Measurements from ENCODE around the gene BCL3. TPM values are rescaled to one million over a fixed set of nuclear protein-coding genes. Genes with fewer than 3 reads are reported as not detected.

Gene BCL3
- total and polyA plus RNA-seq, 3 donors from 2014 or later = 15.5 to 38.1 (median 31.7) TPM

- intact Hi-C loops (cut with DNase I; ENCODE audit: low total_unique reads) = loop anchor here (10.0 kb wide), 1 partner anchor 60 kb away; the partner anchor contains the start of gene NECTIN2
- Histone ChIP-seq H3K9me3 (no peaks in the 10 kb centered on the region), H3K4me3 (no peak overlapping the region), H3K36me3 (ENCODE audit: low read depth, missing control alignments) (no peaks in the 10 kb centered on the region), H3K27ac (no peak overlapping the region), H3K4me1 (no peaks in the 10 kb centered on the region), H3K27me3 (no peaks in the 10 kb centered on the region)
- TF ChIP-seq CTCF (IDR thresholded peaks at IDR 0.05) = no peak
- TF ChIP-seq POLR2A (IDR thresholded peaks at IDR 0.05) = no peak
- WGBS, 2 donors = 76 to 79% methylated on average over 3 of the region's 3 CpGs
- no peak for DNase-seq
Observed at GRCh38 chr19:44785271-44785670, 36.8 kb downstream of the BCL3 start.

- Histone ChIP-seq H3K27me3 (no peaks in the 10 kb centered on the region), H3K4me1 (no peaks in the 10 kb centered on the region), H3K9me3 (no peaks in the 10 kb centered on the region), H3K4me3 (no peak overlapping the region), H3K27ac (no peak overlapping the region), H3K36me3 (ENCODE audit: low read depth, missing control alignments) (no peaks in the 10 kb centered on the region)
- no peak for DNase-seq
- no peak for TF ChIP-seq CTCF (IDR thresholded peaks at IDR 0.05)
- TF ChIP-seq POLR2A (IDR thresholded peaks at IDR 0.05) = no peak
- intact Hi-C loops (cut with DNase I; ENCODE audit: low total_unique reads) = loop anchor here (10.0 kb wide), 1 partner anchor 59 kb away; the partner anchor contains the start of gene NECTIN2
- WGBS, 2 donors = 91 to 95% methylated on average over 15 of the region's 15 CpGs
Observed at GRCh38 chr19:44785993-44786392, 37.5 kb downstream of the BCL3 start.

- DNase-seq = no peak
- Histone ChIP-seq H3K9me3 (no peaks in the 10 kb centered on the region), H3K36me3 (ENCODE audit: low read depth, missing control alignments) (no peaks in the 10 kb centered on the region), H3K4me3 (no peak overlapping the region), H3K4me1 (no peaks in the 10 kb centered on the region), H3K27ac (no peak overlapping the region), H3K27me3 (no peaks in the 10 kb centered on the region)
- 92 to 98% methylated on average over 3 to 6 of the region's 6 CpGs for WGBS, 2 donors
- intact Hi-C loops (cut with DNase I; ENCODE audit: low total_unique reads) = loop anchor here (10.0 kb wide), 1 partner anchor 56 kb away; the partner anchor contains the start of gene NECTIN2
- no peak for TF ChIP-seq POLR2A (IDR thresholded peaks at IDR 0.05)
- no peak for TF ChIP-seq CTCF (IDR thresholded peaks at IDR 0.05)
Observed at GRCh38 chr19:44788971-44789370, 40.5 kb downstream of the BCL3 start.

GRCh38 chr19:44789943-44790483, 41.5 kb downstream of the BCL3 start:
- Histone ChIP-seq H3K9me3 (no peaks in the 10 kb centered on the region), H3K4me1 (no peaks in the 10 kb centered on the region), H3K36me3 (ENCODE audit: low read depth, missing control alignments) (no peaks in the 10 kb centered on the region), H3K4me3 (no peak overlapping the region), H3K27me3 (no peaks in the 10 kb centered on the region), H3K27ac (no peak overlapping the region)
- TF ChIP-seq POLR2A (IDR thresholded peaks at IDR 0.05) = no peak
- TF ChIP-seq CTCF (IDR thresholded peaks at IDR 0.05) = no peak
- whole genome bisulfite sequencing, 2 donors = 59 to 81% methylated on average over 12 to 13 of the region's 13 CpGs
- DNase-seq = no peak
- intact Hi-C loops (cut with DNase I; ENCODE audit: low total_unique reads) = loop anchor here (10.0 kb wide), 1 partner anchor 55 kb away; the partner anchor contains the start of gene NECTIN2

GRCh38 chr19:44792281-44792680, 43.8 kb downstream of the BCL3 start:
- no peak overlapping the region for H3K27ac ChIP-seq
- intact Hi-C loops (cut with DNase I; ENCODE audit: low total_unique reads) = no loop called here
- no peaks in the 10 kb centered on the region for H3K27me3 ChIP-seq
- H3K9me3 ChIP-seq = no peaks in the 10 kb centered on the region
- 93 to 96% methylated on average over 9 of the region's 9 CpGs for WGBS, 2 donors
- H3K36me3 ChIP-seq (ENCODE audit: low read depth, missing control alignments) = no peaks in the 10 kb centered on the region
- TF ChIP-seq CTCF (IDR thresholded peaks at IDR 0.05) (no peak), POLR2A (IDR thresholded peaks at IDR 0.05) (no peak)
- no peaks in the 10 kb centered on the region for H3K4me1 ChIP-seq
- no peak for DNase-seq
- H3K4me3 ChIP-seq = no peak overlapping the region

All from testis (tissue), 3 donors.